GM18858 (cell line): ENCODE measurements around the gene CTNS.
A peak's percentile ranks its signal among the peaks of the same experiment; 100 is the strongest.
"Not testable (repeated sequence)": the region's sequence is repeated elsewhere in the genome, so short reads cannot be mapped to it uniquely, and the experiment has no call there.

Experiments
- ATAC-seq: cut with Tn5 transposase; IDR thresholded peaks from one replicate; pipeline ENCODE4 v1.9.1; 2021; ENCODE audit not compliant: unreplicated experiment

CTNS gene

GRCh38 chr17:3681565-3681964, 45.0 kb downstream of the CTNS start:
- ATAC-seq = no peak

GRCh38 chr17:3682033-3682432, 45.5 kb downstream of the CTNS start:
- no peak for ATAC-seq

GRCh38 chr17:3683054-3683511, 46.5 kb downstream of the CTNS start:
- ATAC-seq = no peak

- ATAC-seq = no peak
Measured at GRCh38 chr17:3685174-3685573, 48.6 kb downstream of the CTNS start.

DNA sequence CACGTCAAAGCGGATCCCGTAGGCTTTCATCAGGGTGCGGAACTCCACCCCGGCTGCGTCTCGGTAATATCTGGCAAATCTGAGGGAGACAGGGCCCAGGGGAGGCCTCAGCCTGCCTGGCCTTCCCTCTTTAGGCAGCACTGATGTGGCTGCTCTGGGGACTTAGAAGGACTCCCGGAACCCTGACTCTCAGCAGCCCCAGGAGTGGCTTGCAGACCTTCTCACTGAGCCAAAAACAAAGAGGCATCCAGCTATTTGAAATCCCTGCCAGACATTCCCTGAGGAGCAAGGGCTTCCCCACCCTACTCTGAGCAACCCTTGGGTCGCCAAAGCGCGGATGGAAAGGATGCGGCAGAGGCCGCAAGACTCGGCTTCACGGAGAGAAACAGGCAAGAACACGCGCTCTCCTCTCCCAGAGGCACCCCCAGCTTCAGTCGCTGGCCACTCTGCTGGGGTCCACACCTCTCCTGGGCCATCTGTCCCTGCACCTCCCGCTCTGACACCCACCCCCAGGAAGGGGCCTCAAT, 51.5 kb downstream of the CTNS start:
- no peak for ATAC-seq

- ATAC-seq = no peak
Measured at GRCh38 chr17:3688852-3689261, 52.3 kb downstream of the CTNS start.

- no peak for ATAC-seq
Measured at GRCh38 chr17:3689262-3690093, 52.9 kb downstream of the CTNS start.

DNA sequence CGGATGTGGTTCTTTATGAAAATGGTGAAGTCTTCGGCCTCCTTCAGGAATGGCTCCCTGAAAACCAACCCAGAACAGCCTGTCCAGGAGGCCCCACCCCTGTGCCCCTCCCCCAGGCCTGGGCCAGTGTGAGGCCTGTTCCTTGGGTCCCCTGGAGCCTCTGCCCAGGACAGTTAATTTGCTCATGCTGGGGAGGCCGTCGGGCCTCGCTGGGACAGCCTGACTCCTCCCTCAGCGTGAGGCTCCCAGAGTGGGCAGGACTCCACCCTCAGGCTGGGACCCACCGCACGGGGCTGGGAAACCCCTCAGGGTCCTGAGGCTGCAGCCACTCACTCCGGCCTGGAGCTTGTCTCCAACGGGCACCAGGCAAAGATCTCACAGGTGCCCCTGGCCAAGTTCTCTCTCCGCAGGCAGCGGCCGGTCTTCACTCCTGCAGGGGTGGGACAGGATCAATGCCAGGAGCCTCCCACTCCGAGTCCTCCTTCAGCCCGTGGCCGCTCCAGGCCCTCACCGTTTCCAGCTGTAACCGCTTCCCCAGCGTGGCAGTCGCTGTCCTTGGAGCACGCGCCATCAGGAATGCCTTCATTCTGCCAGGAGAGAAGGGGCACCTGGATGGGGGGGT, 53.6 kb downstream of the CTNS start:
- no peak for ATAC-seq

DNA sequence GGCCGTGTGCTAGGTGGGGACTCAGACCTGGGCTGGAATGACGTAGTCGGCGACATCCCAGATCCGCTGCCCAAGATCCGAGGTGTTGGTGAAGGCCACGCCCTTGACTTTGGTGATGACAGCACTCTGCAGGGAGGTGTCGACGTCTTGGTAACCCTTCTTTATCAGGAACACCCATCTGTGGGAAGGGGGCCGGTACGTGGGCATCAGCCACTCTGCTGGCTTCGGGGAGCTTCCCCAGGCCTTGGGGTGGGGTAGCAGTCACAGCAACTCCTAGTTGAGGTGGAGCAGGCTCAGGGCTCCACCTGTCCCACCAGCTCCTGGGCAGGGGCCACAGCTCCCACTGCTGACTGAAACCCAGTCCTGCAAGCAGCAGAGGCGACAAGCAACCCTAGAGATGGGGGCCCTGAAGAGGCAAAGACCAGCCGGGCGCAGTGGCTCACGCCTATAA, 55.1 kb downstream of the CTNS start:
- no peak for ATAC-seq

DNA sequence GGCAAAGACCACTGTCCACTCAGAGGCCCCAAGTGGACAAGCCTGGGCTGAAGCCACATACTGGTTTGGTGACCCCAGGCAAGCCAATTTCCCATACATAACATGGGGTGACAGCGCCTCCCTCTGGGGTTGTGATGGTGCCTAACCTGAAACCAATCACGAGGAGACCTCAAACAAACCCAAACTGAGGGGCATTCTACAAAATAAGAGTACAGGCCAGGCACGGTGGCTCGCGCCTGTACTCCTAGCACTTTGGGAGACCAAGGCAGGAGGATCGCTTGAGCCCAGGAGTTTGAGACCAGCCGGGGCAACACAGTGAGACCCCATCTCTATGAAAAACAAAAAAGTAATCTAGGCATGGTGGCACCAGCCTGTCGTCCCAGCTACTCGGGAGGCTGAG, 55.8 kb downstream of the CTNS start:
- no peak for ATAC-seq

DNA sequence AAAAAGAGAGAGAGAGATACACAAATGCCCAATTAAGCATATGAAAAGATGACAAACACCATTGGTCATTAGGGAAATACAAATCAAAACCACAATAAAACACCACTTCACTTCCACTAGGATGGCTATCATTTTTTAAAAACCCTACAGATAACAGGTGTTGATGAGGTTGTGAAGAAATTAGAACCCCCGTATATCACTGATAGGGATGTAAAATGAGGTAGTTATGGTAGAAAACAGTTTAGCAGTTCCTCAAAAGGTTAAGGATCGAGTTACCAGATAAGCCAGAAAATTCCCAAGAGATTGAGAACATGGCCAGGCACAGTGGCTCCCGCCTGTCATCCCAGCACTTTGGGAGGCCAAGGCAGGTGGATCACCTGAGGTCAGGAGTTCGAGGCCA, 56.6 kb downstream of the CTNS start:
- no peak for ATAC-seq

GRCh38 chr17:3693829-3694231, 57.3 kb downstream of the CTNS start:
- peak; percentile 43 for ATAC-seq

DNA sequence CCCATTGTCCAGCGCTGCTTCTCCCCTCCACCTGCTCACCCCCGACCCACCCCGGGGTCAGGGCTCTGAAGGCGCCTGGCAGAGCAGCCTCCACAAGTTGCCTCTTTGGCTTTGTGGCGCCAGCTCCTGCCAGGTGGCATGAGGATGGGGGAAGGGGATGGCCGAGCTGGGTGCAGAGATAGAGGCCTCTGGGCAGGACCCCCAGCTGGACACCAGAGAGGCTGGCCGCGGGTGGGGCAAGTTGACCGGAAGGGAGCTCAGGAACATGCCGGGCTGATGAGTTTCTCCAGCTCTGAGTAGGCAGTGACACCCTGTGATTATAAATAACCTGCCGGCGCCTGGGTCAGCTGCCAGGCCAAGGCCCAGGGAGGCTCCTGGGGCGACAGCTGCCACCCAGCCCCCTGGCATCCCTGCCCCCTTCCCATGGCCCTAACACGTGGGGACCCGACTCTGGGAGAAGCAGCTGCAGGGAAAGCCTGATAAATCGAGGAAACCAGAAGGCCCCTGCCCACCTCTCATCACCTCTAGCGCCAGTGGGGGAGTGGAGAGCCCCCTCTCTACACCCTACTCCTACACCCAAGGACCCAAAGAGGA, 58.7 kb downstream of the CTNS start:
- no peak for ATAC-seq

GRCh38 chr17:3695723-3696411, 59.3 kb downstream of the CTNS start, which contains the start of gene P2RX5:
TSS of gene P2RX5 (minus strand) at chr17:3696155. CDS start at chr17:3696005, 150 bp downstream.
- no peak for ATAC-seq

DNA sequence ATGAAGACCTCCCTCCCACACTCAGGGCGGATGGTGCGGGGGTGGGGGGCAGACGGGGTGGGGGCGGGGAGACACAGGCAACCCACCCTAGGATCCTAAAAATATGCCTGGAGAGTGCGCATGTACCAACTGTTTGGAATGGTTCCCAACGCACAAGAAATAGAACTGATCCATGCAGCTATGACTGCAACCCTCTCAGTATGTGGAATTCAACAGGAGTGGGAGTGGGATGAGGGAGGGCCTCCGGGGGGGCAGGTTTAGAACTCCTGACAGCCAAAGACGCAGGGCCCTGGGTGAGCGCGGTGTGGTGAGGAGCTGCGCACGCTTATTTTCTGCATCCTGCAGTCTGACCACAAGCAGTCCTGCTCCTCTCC, 60.5 kb downstream of the CTNS start:
- no peak for ATAC-seq

GRCh38 chr17:3698139-3698538, 61.6 kb downstream of the CTNS start:
- no peak for ATAC-seq

GRCh38 chr17:3699951-3700350, 63.4 kb downstream of the CTNS start:
- ATAC-seq = no peak

- not testable (repeated sequence) for ATAC-seq
Measured at GRCh38 chr17:3702041-3702539, 65.5 kb downstream of the CTNS start.

- ATAC-seq = no peak
Measured at GRCh38 chr17:3704931-3705717, 68.6 kb downstream of the CTNS start.

- ATAC-seq = not testable (repeated sequence)
Measured at GRCh38 chr17:3705718-3705984, 69.1 kb downstream of the CTNS start.
